ENCODE data around the gene ETV5. TPM values are rescaled to one million over a fixed set of nuclear protein-coding genes. Genes with fewer than 3 reads are reported as not detected.

The ETV5 gene
- total and polyA plus RNA-seq, 2 donors from 2014 or later = 5.1 to 34.6 TPM

DNA sequence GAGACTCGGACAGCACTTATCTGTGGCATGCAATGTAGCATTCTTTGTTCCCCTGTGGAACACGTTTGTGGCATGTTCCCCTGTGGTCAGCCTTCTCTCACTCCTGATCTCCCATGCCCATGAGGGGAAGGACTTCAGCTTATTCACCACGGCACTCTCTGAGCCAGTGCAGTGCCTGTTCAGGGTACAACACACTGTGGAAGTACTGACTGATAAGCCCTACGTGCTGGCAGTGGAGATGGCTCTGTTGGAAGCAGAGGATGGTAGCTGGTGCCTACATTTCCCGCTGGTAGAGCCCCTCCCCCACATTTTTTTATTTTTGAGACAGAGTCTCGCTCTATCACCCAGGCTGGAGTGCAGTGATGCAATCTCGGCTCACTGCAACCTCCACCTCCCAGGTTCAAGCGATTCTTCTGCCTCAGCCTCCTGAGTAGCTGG lies 43.5 kb upstream of the ETV5 start:
- TF ChIP-seq, protein P1, sequence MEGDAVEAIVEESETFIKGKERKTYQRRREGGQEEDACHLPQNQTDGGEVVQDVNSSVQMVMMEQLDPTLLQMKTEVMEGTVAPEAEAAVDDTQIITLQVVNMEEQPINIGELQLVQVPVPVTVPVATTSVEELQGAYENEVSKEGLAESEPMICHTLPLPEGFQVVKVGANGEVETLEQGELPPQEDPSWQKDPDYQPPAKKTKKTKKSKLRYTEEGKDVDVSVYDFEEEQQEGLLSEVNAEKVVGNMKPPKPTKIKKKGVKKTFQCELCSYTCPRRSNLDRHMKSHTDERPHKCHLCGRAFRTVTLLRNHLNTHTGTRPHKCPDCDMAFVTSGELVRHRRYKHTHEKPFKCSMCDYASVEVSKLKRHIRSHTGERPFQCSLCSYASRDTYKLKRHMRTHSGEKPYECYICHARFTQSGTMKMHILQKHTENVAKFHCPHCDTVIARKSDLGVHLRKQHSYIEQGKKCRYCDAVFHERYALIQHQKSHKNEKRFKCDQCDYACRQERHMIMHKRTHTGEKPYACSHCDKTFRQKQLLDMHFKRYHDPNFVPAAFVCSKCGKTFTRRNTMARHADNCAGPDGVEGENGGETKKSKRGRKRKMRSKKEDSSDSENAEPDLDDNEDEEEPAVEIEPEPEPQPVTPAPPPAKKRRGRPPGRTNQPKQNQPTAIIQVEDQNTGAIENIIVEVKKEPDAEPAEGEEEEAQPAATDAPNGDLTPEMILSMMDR (IDR thresholded peaks at IDR 0.05; ENCODE audit: borderline replicate concordance, extremely low read depth, insufficient read depth) = no peak
- intact Hi-C loops (cut with DNase I) = no loop called here
- H3K27ac ChIP-seq (ENCODE audit: low read depth in 2 of 2, low read length in 2 of 2) = no peak overlapping the region
- H3K36me3 ChIP-seq (ENCODE audit: control insufficient read depth in 2 of 3, insufficient read depth in 3 of 3, low read length in 3 of 3) = no peaks in the 10 kb centered on the region
- DNase-seq (no peak), FAIRE-seq (no peak)
- no peak overlapping the region for H3K4me3 ChIP-seq (ENCODE audit: low read length in 3 of 3)
- H3K27me3 ChIP-seq (ENCODE audit: control insufficient read depth, insufficient read depth, low read length) = no peaks in the 10 kb centered on the region
- H3K9me3 ChIP-seq (ENCODE audit: control insufficient read depth in 2 of 3, insufficient read depth in 1 of 3, low read length in 3 of 3) = no peaks in the 10 kb centered on the region
- no peak overlapping the region for H3K9ac ChIP-seq (ENCODE audit: low read length in 3 of 3)
- H3K4me1 ChIP-seq (ENCODE audit: control insufficient read depth in 2 of 3, insufficient read depth in 2 of 3, low read depth in 1 of 3, low read length in 3 of 3) = peaks cover 0 to 3% (median 0%) of the 10 kb centered on the region in 3 donors

DNA sequence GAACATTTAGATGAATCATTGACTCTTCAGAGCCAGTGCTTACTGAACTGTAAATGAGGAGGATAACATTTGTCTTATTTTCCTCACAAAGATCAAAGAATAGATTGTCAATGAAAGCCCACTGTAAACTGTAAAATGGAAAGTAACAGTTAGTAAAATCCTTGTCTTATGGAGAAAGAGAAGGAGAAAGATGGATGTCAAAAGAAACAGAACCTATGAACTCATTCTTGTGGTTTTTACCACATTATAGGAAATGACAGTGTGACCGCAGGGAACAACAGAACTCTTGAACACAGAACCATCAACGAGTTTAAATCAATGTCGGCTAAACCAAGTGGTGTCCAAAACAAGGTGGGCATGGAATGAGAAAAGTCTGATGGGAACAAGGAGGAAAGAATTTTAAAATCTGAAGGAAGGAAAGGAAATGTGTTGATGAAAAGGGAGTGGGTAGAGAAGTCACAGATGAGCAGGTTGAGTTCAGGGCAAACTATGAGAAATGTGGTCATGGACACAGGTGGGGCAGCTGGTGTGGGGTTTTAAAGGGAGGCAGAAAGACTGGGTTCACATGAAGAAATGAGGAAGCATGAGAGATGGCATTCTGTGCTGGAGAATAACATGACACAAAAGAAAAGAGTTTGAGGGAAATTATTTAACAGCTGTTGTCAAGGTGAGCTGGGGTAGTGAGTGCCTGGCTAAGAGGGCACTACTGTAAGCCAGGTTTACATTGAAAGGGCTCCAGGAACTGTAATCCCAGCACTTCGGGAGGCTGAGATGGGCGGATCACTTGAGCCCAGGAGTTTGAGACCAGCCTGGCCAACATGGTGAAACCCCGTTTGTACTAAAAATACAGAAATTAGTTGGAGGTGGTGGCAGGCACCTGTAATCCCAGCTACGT lies 42.4 kb upstream of the ETV5 start:
- intact Hi-C loops (cut with DNase I) = no loop called here
- TF ChIP-seq, protein P1 (IDR thresholded peaks at IDR 0.05; ENCODE audit: borderline replicate concordance, extremely low read depth, insufficient read depth) = no peak
- no peaks in the 10 kb centered on the region for H3K9me3 ChIP-seq (ENCODE audit: control insufficient read depth in 2 of 3, insufficient read depth in 1 of 3, low read length in 3 of 3)
- H3K36me3 ChIP-seq (ENCODE audit: control insufficient read depth in 2 of 3, insufficient read depth in 3 of 3, low read length in 3 of 3) = no peaks in the 10 kb centered on the region
- H3K4me1 ChIP-seq (ENCODE audit: control insufficient read depth in 2 of 3, insufficient read depth in 2 of 3, low read depth in 1 of 3, low read length in 3 of 3) = peaks cover 0 to 3% (median 0%) of the 10 kb centered on the region in 3 donors
- H3K27me3 ChIP-seq (ENCODE audit: control insufficient read depth, insufficient read depth, low read length) = no peaks in the 10 kb centered on the region
- DNase-seq = no peak
- no peak overlapping the region for H3K27ac ChIP-seq (ENCODE audit: low read depth in 2 of 2, low read length in 2 of 2)
- no peak overlapping the region for H3K9ac ChIP-seq (ENCODE audit: low read length in 3 of 3)
- no peak overlapping the region for H3K4me3 ChIP-seq (ENCODE audit: low read length in 3 of 3)
- no peak for FAIRE-seq

DNA sequence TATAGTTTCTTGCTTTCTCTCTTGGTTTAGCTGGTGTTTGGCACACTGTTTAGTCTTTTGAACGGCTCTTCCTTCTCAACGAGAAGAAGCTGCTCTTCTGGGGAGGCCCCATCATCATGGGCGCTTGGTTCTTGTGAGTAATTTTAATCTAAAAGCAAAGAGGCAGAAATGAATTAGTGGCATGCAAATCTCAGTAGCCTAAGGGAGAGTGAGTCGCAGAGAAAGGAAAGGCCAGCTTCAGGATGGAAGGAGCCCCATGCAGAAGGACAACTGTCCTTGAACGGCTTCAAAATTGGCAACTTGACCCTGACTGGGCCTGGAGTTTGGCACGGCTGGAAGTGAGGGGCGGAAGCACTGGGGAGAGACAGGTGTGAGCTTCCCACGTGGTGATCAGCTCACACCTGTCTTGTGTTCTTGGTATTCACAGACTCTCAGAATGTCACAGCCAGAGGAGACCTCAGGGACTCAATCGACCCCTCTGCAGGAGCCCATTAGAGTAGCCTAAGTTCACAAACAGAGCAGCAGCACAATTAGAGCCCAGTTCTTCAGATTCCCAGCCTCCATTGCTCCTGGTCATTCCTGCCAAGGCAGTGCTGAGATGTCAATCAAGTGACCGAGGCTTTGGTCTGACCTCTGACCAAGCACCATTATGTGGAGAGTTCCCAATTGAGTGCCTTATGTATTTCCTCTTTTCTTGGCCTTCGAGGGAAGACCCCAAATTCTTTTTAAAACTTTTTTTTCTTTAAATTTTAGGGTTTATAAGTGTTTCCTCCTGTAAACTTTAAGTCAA lies 41.3 kb upstream of the ETV5 start:
- no peaks in the 10 kb centered on the region for H3K36me3 ChIP-seq (ENCODE audit: control insufficient read depth in 2 of 3, insufficient read depth in 3 of 3, low read length in 3 of 3)
- FAIRE-seq (no peak), DNase-seq (no peak)
- no peaks in the 10 kb centered on the region for H3K9me3 ChIP-seq (ENCODE audit: control insufficient read depth in 2 of 3, insufficient read depth in 1 of 3, low read length in 3 of 3)
- intact Hi-C loops (cut with DNase I) = no loop called here
- H3K9ac ChIP-seq (ENCODE audit: low read length in 3 of 3) = no peak overlapping the region
- TF ChIP-seq, protein P1 (IDR thresholded peaks at IDR 0.05; ENCODE audit: borderline replicate concordance, extremely low read depth, insufficient read depth) = no peak
- no peak overlapping the region for H3K4me3 ChIP-seq (ENCODE audit: low read length in 3 of 3)
- H3K4me1 ChIP-seq (ENCODE audit: control insufficient read depth in 2 of 3, insufficient read depth in 2 of 3, low read depth in 1 of 3, low read length in 3 of 3) = peaks cover 0 to 3% (median 0%) of the 10 kb centered on the region in 3 donors
- H3K27me3 ChIP-seq (ENCODE audit: control insufficient read depth, insufficient read depth, low read length) = no peaks in the 10 kb centered on the region
- H3K27ac ChIP-seq (ENCODE audit: low read depth in 2 of 2, low read length in 2 of 2) = no peak overlapping the region

All from kidney (tissue), 14 donors.